ENCODE results near the gene PIP5K1B.

- no peak for TF ChIP-seq EP300 (IDR thresholded peaks at IDR 0.05; ENCODE audit: borderline replicate concordance)
- no peak for TF ChIP-seq REST (IDR thresholded peaks at IDR 0.05; ENCODE audit: low read depth)
- TF ChIP-seq ZBTB7A (IDR thresholded peaks at IDR 0.05; ENCODE audit: low read depth), result no peak
- no peak for TF ChIP-seq TAF1 (IDR thresholded peaks at IDR 0.05; ENCODE audit: low read depth)
- TF ChIP-seq USF1 (IDR thresholded peaks at IDR 0.05), result no peak
- no peak for TF ChIP-seq TCF12 (IDR thresholded peaks at IDR 0.05; ENCODE audit: low read depth)
- TF ChIP-seq TEAD4 (IDR thresholded peaks at IDR 0.05), result no peak
- TF ChIP-seq NFIC (IDR thresholded peaks at IDR 0.05), result no peak
Observed at GRCh38 chr9:69056191-69056815, 351.3 kb downstream of the PIP5K1B start.
